ENCODE data around the gene CSF1. TPM values are rescaled to one million over a fixed set of nuclear protein-coding genes. Genes with fewer than 3 reads are reported as not detected.

CSF1 gene
- total and polyA plus RNA-seq, 9 donors, result 13.1 to 57.6 (median 44.3) TPM

- 46 to 85% (median 59%) methylated on average over 4 of the region's 4 CpGs for WGBS, 3 donors
- no peak overlapping the region for H3K4me3 ChIP-seq
- H3K36me3 ChIP-seq, result no peaks in the 10 kb centered on the region
- no peaks in the 10 kb centered on the region for H3K9me3 ChIP-seq
- DNase-seq, result no peak
- no peaks in the 10 kb centered on the region for H3K27me3 ChIP-seq
- peaks cover 12% of the 10 kb centered on the region for H3K4me1 ChIP-seq (ENCODE audit: insufficient read depth)
- no peak overlapping the region for H3K27ac ChIP-seq
- TF ChIP-seq CTCF (IDR thresholded peaks at IDR 0.05) (no peak), POLR2A (IDR thresholded peaks at IDR 0.05) (no peak), EP300 (IDR thresholded peaks at IDR 0.05) (no peak)
- intact Hi-C loops (cut with DNase I), result no loop called here
These were observed 24.8 kb downstream of the CSF1 start for GRCh38 chr1:109935451-109935900.

GRCh38 chr1:109937738-109938137 is 27.1 kb downstream of the CSF1 start:
- Histone ChIP-seq H3K4me3 (no peak overlapping the region), H3K36me3 (no peaks in the 10 kb centered on the region), H3K27me3 (no peaks in the 10 kb centered on the region), H3K4me1 (ENCODE audit: insufficient read depth) (peaks cover 4% of the 10 kb centered on the region), H3K9me3 (no peaks in the 10 kb centered on the region), H3K27ac (no peak overlapping the region)
- TF ChIP-seq CTCF (IDR thresholded peaks at IDR 0.05) (no peak), POLR2A (IDR thresholded peaks at IDR 0.05) (no peak), EP300 (IDR thresholded peaks at IDR 0.05) (no peak)
- intact Hi-C loops (cut with DNase I), result no loop called here
- no peak for DNase-seq
- WGBS, 3 donors, result 91 to 97% (median 94%) methylated on average over 1 of the region's 1 CpG

- no peaks in the 10 kb centered on the region for H3K36me3 ChIP-seq
- DNase-seq, result no peak
- H3K9me3 ChIP-seq, result no peaks in the 10 kb centered on the region
- H3K27ac ChIP-seq, result no peak overlapping the region
- no peak overlapping the region for H3K4me3 ChIP-seq
- TF ChIP-seq EP300 (IDR thresholded peaks at IDR 0.05) (no peak), POLR2A (IDR thresholded peaks at IDR 0.05) (no peak), CTCF (IDR thresholded peaks at IDR 0.05) (no peak)
- WGBS, 3 donors, result 95 to 100% (median 98%) methylated on average over 2 of the region's 2 CpGs
- peaks cover 4% of the 10 kb centered on the region for H3K4me1 ChIP-seq (ENCODE audit: insufficient read depth)
- intact Hi-C loops (cut with DNase I), result no loop called here
- no peaks in the 10 kb centered on the region for H3K27me3 ChIP-seq
These were observed 27.9 kb downstream of the CSF1 start for GRCh38 chr1:109938556-109938955.

- Histone ChIP-seq H3K27ac (no peak overlapping the region), H3K4me1 (ENCODE audit: insufficient read depth) (no peaks in the 10 kb centered on the region), H3K4me3 (no peak overlapping the region), H3K27me3 (no peaks in the 10 kb centered on the region), H3K36me3 (no peaks in the 10 kb centered on the region), H3K9me3 (no peaks in the 10 kb centered on the region)
- 85 to 89% (median 87%) methylated on average over 2 of the region's 2 CpGs for WGBS, 3 donors
- intact Hi-C loops (cut with DNase I), result no loop called here
- DNase-seq, result no peak
- TF ChIP-seq EP300 (IDR thresholded peaks at IDR 0.05) (no peak), CTCF (IDR thresholded peaks at IDR 0.05) (no peak), POLR2A (IDR thresholded peaks at IDR 0.05) (no peak)
These were observed 31.8 kb downstream of the CSF1 start for GRCh38 chr1:109942434-109942833.

Data from ovary (tissue), 9 donors.